Neural progenitor cell (in vitro differentiated cells): Measurements from ENCODE around the gene MRPS17. TPM values are rescaled to one million over a fixed set of nuclear protein-coding genes. Genes with fewer than 3 reads are reported as not detected.

Source experiments
- DNase-seq: peaks from one replicate; pipeline ENCODE4 v3.0.0-alpha.2; 2016; ENCODE audit warnings: low spot score
- H2AFZ ChIP-seq: fragments of 200-600 bp; sonication (generic); replicated peaks from 2 replicates; pipeline ENCODE4 v1.6.1; 2016; ENCODE audit warnings: antibody characterized with exemption
- H3F3A ChIP-seq: fragments of 200-600 bp; sonication (generic); 2 replicates; pipeline ENCODE4 v1.6.1; 2016; ENCODE audit warnings: antibody characterized with exemption, low read depth
- H3K27ac ChIP-seq: fragments of 200-600 bp; sonication (generic); 2 replicates; pipeline ENCODE4 v1.5.1; 2016; ENCODE audit warnings: mild to moderate bottlenecking
- H3K27me3 ChIP-seq: fragments of 200-600 bp; sonication (generic); 2 replicates; pipeline ENCODE4 v1.6.1; 2016; ENCODE audit warnings: mild to moderate bottlenecking, moderate library complexity
- H3K36me3 ChIP-seq: fragments of 200-600 bp; sonication (generic); 2 replicates; pipeline ENCODE4 v1.5.1; 2016
- H3K4me1 ChIP-seq: fragments of 200-600 bp; sonication (generic); 2 replicates; pipeline ENCODE4 v1.6.1; 2016; ENCODE audit warnings: mixed run types
- H3K4me2 ChIP-seq: fragments of 200-600 bp; sonication (generic); 2 replicates; pipeline ENCODE4 v1.6.1; 2016
- H3K4me3 ChIP-seq: fragments of 200-600 bp; sonication (generic); 2 replicates; pipeline ENCODE4 v1.5.1; 2016
- H3K79me2 ChIP-seq: fragments of 200-600 bp; sonication (generic); 2 replicates; pipeline ENCODE4 v1.6.1; 2016; ENCODE audit warnings: low read depth
- H3K9ac ChIP-seq: fragments of 200-600 bp; sonication (generic); 2 replicates; pipeline ENCODE4 v1.6.1; 2016
- H3K9me3 ChIP-seq: fragments of 200-600 bp; sonication (generic); 2 replicates; pipeline ENCODE4 v1.5.1; 2016; ENCODE audit warnings: low read depth
- H4K20me1 ChIP-seq: fragments of 200-600 bp; sonication (generic); 2 replicates; pipeline ENCODE4 v1.6.1; 2016; ENCODE audit warnings: low read depth
- H3K27ac Mint-ChIP-seq: 3 replicates; pipeline ENCODE4 v1.8.0; 2021; ENCODE audit warnings: mixed read lengths
- H3K27me3 Mint-ChIP-seq: 2 replicates; pipeline ENCODE4 v1.8.0; 2022; ENCODE audit warnings: low read depth, mild to moderate bottlenecking, inconsistent platforms, moderate library complexity, mixed read lengths; ENCODE audit not compliant: insufficient read depth
- H3K36me3 Mint-ChIP-seq: 3 replicates; pipeline ENCODE4 v1.8.0; 2021; ENCODE audit warnings: mixed read lengths
- H3K4me1 Mint-ChIP-seq: 3 replicates; pipeline ENCODE4 v1.8.0; 2021; ENCODE audit warnings: mixed read lengths
- H3K4me3 Mint-ChIP-seq: 3 replicates; pipeline ENCODE4 v1.8.0; 2021; ENCODE audit warnings: mild to moderate bottlenecking, moderate library complexity, mixed read lengths
- H3K9me3 Mint-ChIP-seq: 3 replicates; pipeline ENCODE4 v1.8.0; 2020; ENCODE audit warnings: mixed read lengths
- CTCF ChIP-seq: fragments of 200-600 bp; sonication (generic); IDR thresholded peaks from 2 replicates; pipeline ENCODE4 v1.5.1; 2017; ENCODE audit warnings: antibody characterized with exemption, mild to moderate bottlenecking
- EZH2 ChIP-seq: fragments of 200-600 bp; sonication (generic); IDR thresholded peaks from 2 replicates; pipeline ENCODE4 v1.6.1; 2017; ENCODE audit warnings: antibody characterized with exemption, mild to moderate bottlenecking, moderate library complexity
- EZH2phosphoT487 ChIP-seq: fragments of 200-600 bp; sonication (generic); IDR thresholded peaks from 2 replicates; pipeline ENCODE4 v1.6.1; 2017; ENCODE audit warnings: antibody characterized with exemption
- total RNA-seq: library from RNA; depleted of rRNA; stranded (reverse); fragments of >200 nt; gene quantifications from 2 replicates; pipeline ENCODE4 v1.2.3, GENCODE V29; 2015; ENCODE audit warnings: low replicate concordance

The MRPS17 gene
- total RNA-seq, 1 donor from 2014 or later, result 15.3 TPM

GRCh38 chr7:55970978-55971377 lies 19.3 kb downstream of the MRPS17 start:
- no peaks in the 10 kb centered on the region for H3K27me3 ChIP-seq
- Mint-ChIP-seq H3K4me1 (peaks cover 6% of the 10 kb centered on the region), H3K9me3 (peaks cover 6% of the 10 kb centered on the region), H3K36me3 (peaks cover 38% of the 10 kb centered on the region), H3K27me3 (no peaks in the 10 kb centered on the region), H3K4me3 (no peak overlapping the region), H3K27ac (no peak overlapping the region)
- DNase-seq, result no peak
- H3K4me3 ChIP-seq, result no peak overlapping the region
- no peak overlapping the region for H3K27ac ChIP-seq
- H3K4me2 ChIP-seq, result no peak overlapping the region
- H3K4me1 ChIP-seq, result no peaks in the 10 kb centered on the region
- TF ChIP-seq EZH2 (no peak), EZH2phosphoT487 (no peak), CTCF (no peak)
- H3K36me3 ChIP-seq, result no peaks in the 10 kb centered on the region
- H3K9ac ChIP-seq, result no peak overlapping the region
- H3K9me3 ChIP-seq, result no peaks in the 10 kb centered on the region
- no peak overlapping the region for H2AFZ ChIP-seq
- peaks cover 87% of the 10 kb centered on the region for H3K79me2 ChIP-seq
- peaks cover 33% of the 10 kb centered on the region for H4K20me1 ChIP-seq
- H3F3A ChIP-seq, result no peaks in the 10 kb centered on the region

- H3K27me3 ChIP-seq, result no peaks in the 10 kb centered on the region
- no peak overlapping the region for H3K4me2 ChIP-seq
- Mint-ChIP-seq H3K27ac (no peak overlapping the region), H3K36me3 (peaks cover 29% of the 10 kb centered on the region), H3K9me3 (peaks cover 6% of the 10 kb centered on the region), H3K4me3 (no peak overlapping the region), H3K4me1 (peaks cover 4% of the 10 kb centered on the region), H3K27me3 (no peaks in the 10 kb centered on the region)
- no peak for DNase-seq
- H3K4me3 ChIP-seq, result no peak overlapping the region
- H3K36me3 ChIP-seq, result no peaks in the 10 kb centered on the region
- no peaks in the 10 kb centered on the region for H3F3A ChIP-seq
- H3K9me3 ChIP-seq, result no peaks in the 10 kb centered on the region
- no peak overlapping the region for H3K27ac ChIP-seq
- H3K79me2 ChIP-seq, result peaks cover 67% of the 10 kb centered on the region
- H3K4me1 ChIP-seq, result no peaks in the 10 kb centered on the region
- no peak for TF ChIP-seq CTCF
- no peak for TF ChIP-seq EZH2
- no peak for TF ChIP-seq EZH2phosphoT487
- no peak overlapping the region for H2AFZ ChIP-seq
- no peak overlapping the region for H3K9ac ChIP-seq
- peaks cover 36% of the 10 kb centered on the region for H4K20me1 ChIP-seq
These were observed 22.1 kb downstream of the MRPS17 start for GRCh38 chr7:55973747-55974250.

GRCh38 chr7:55975988-55976633 lies 24.4 kb downstream of the MRPS17 start:
- no peak for DNase-seq
- no peak for TF ChIP-seq EZH2
- no peak for TF ChIP-seq EZH2phosphoT487
- TF ChIP-seq CTCF, result no peak
- peaks cover 53% of the 10 kb centered on the region for H3K79me2 ChIP-seq
- H2AFZ ChIP-seq, result no peak overlapping the region
- Mint-ChIP-seq H3K27ac (no peak overlapping the region), H3K4me1 (no peaks in the 10 kb centered on the region), H3K36me3 (peaks cover 28% of the 10 kb centered on the region), H3K9me3 (no peaks in the 10 kb centered on the region), H3K4me3 (no peak overlapping the region), H3K27me3 (no peaks in the 10 kb centered on the region)
- no peak overlapping the region for H3K4me3 ChIP-seq
- H4K20me1 ChIP-seq, result peaks cover 27% of the 10 kb centered on the region
- no peaks in the 10 kb centered on the region for H3K9me3 ChIP-seq
- H3K27ac ChIP-seq, result no peak overlapping the region
- H3K9ac ChIP-seq, result no peak overlapping the region
- no peaks in the 10 kb centered on the region for H3F3A ChIP-seq
- H3K4me2 ChIP-seq, result no peak overlapping the region
- no peaks in the 10 kb centered on the region for H3K4me1 ChIP-seq
- no peaks in the 10 kb centered on the region for H3K27me3 ChIP-seq
- no peaks in the 10 kb centered on the region for H3K36me3 ChIP-seq
